ENCODE data around the gene FBXW5.

The FBXW5 gene

DNA sequence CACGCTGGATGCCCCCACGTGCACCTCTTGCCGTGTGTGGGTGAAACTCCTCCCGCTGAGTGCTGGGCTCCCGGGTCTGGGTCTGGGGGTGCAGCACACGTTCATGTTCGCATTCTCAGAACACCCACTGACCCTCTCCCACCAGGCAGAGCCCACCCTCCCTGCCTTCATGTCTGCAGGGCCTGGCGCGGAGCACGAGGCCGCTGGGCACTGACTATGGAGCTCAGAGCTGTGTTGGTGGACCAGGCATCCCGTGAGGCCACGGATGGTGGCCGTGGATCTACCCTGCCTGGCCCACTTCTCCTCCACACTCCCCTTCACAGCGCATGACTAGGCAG is 16.4 kb upstream of the FBXW5 start:
- Histone ChIP-seq H3K27ac (no peak overlapping the region), H3K9me3 (ENCODE audit: low read depth, low read length) (no peaks in the 10 kb centered on the region), H3K36me3 (ENCODE audit: insufficient read depth, low read length) (no peaks in the 10 kb centered on the region), H3K4me3 (no peak overlapping the region), H3K9ac (ENCODE audit: insufficient read length) (no peak overlapping the region)
- no peak for DNase-seq (ENCODE audit: low read depth, low spot score)
- no peak for TF ChIP-seq EZH2 (IDR thresholded peaks at IDR 0.05)
- no peak for TF ChIP-seq FOXP2 (optimal IDR thresholded peaks at IDR 0.05; ENCODE audit: control extremely low read depth, extremely low read length, insufficient read depth)
- TF ChIP-seq POLR2AphosphoS5 (IDR thresholded peaks at IDR 0.05; ENCODE audit: borderline replicate concordance, low read depth, low read length): no peak

GRCh38 chr9:136960212-136960937 is 15.8 kb upstream of the FBXW5 start:
- no peak for DNase-seq (ENCODE audit: low read depth, low spot score)
- no peak overlapping the region for H3K4me3 ChIP-seq
- no peak overlapping the region for H3K9ac ChIP-seq (ENCODE audit: insufficient read length)
- H3K27ac ChIP-seq: no peak overlapping the region
- H3K9me3 ChIP-seq (ENCODE audit: low read depth, low read length): no peaks in the 10 kb centered on the region
- no peaks in the 10 kb centered on the region for H3K36me3 ChIP-seq (ENCODE audit: insufficient read depth, low read length)
- TF ChIP-seq FOXP2 (optimal IDR thresholded peaks at IDR 0.05; ENCODE audit: control extremely low read depth, extremely low read length, insufficient read depth) (no peak), POLR2AphosphoS5 (IDR thresholded peaks at IDR 0.05; ENCODE audit: borderline replicate concordance, low read depth, low read length) (no peak), EZH2 (IDR thresholded peaks at IDR 0.05) (no peak)

GRCh38 chr9:136958898-136959850 is 14.6 kb upstream of the FBXW5 start:
- Histone ChIP-seq H3K36me3 (ENCODE audit: insufficient read depth, low read length) (no peaks in the 10 kb centered on the region), H3K9me3 (ENCODE audit: low read depth, low read length) (no peaks in the 10 kb centered on the region), H3K9ac (ENCODE audit: insufficient read length) (no peak overlapping the region), H3K4me3 (no peak overlapping the region), H3K27ac (no peak overlapping the region)
- no peak for TF ChIP-seq EZH2 (IDR thresholded peaks at IDR 0.05)
- TF ChIP-seq POLR2AphosphoS5 (IDR thresholded peaks at IDR 0.05; ENCODE audit: borderline replicate concordance, low read depth, low read length): no peak
- TF ChIP-seq FOXP2 (optimal IDR thresholded peaks at IDR 0.05; ENCODE audit: control extremely low read depth, extremely low read length, insufficient read depth): no peak
- DNase-seq (ENCODE audit: low read depth, low spot score): no peak

- Histone ChIP-seq H3K9ac (ENCODE audit: insufficient read length) (no peak overlapping the region), H3K9me3 (ENCODE audit: low read depth, low read length) (no peaks in the 10 kb centered on the region), H3K4me3 (no peak overlapping the region), H3K27ac (no peak overlapping the region), H3K36me3 (ENCODE audit: insufficient read depth, low read length) (no peaks in the 10 kb centered on the region)
- no peak for DNase-seq (ENCODE audit: low read depth, low spot score)
- TF ChIP-seq FOXP2 (optimal IDR thresholded peaks at IDR 0.05; ENCODE audit: control extremely low read depth, extremely low read length, insufficient read depth) (no peak), EZH2 (IDR thresholded peaks at IDR 0.05) (no peak)
Measured at GRCh38 chr9:136958473-136958872, 13.9 kb upstream of the FBXW5 start.

GRCh38 chr9:136957901-136958300 is 13.4 kb upstream of the FBXW5 start:
- no peak for DNase-seq (ENCODE audit: low read depth, low spot score)
- no peaks in the 10 kb centered on the region for H3K9me3 ChIP-seq (ENCODE audit: low read depth, low read length)
- no peak overlapping the region for H3K4me3 ChIP-seq
- H3K36me3 ChIP-seq (ENCODE audit: insufficient read depth, low read length): no peaks in the 10 kb centered on the region
- no peak overlapping the region for H3K27ac ChIP-seq
- TF ChIP-seq EZH2 (IDR thresholded peaks at IDR 0.05): no peak
- TF ChIP-seq FOXP2 (optimal IDR thresholded peaks at IDR 0.05; ENCODE audit: control extremely low read depth, extremely low read length, insufficient read depth): no peak
- no peak for TF ChIP-seq POLR2AphosphoS5 (IDR thresholded peaks at IDR 0.05; ENCODE audit: borderline replicate concordance, low read depth, low read length)
- H3K9ac ChIP-seq (ENCODE audit: insufficient read length): no peak overlapping the region

GRCh38 chr9:136957461-136957860 is 12.9 kb upstream of the FBXW5 start:
- no peak overlapping the region for H3K27ac ChIP-seq
- no peak overlapping the region for H3K4me3 ChIP-seq
- DNase-seq (ENCODE audit: low read depth, low spot score): no peak
- no peaks in the 10 kb centered on the region for H3K9me3 ChIP-seq (ENCODE audit: low read depth, low read length)
- no peak overlapping the region for H3K9ac ChIP-seq (ENCODE audit: insufficient read length)
- H3K36me3 ChIP-seq (ENCODE audit: insufficient read depth, low read length): no peaks in the 10 kb centered on the region
- no peak for TF ChIP-seq POLR2AphosphoS5 (IDR thresholded peaks at IDR 0.05; ENCODE audit: borderline replicate concordance, low read depth, low read length)
- no peak for TF ChIP-seq FOXP2 (optimal IDR thresholded peaks at IDR 0.05; ENCODE audit: control extremely low read depth, extremely low read length, insufficient read depth)
- no peak for TF ChIP-seq EZH2 (IDR thresholded peaks at IDR 0.05)

DNA sequence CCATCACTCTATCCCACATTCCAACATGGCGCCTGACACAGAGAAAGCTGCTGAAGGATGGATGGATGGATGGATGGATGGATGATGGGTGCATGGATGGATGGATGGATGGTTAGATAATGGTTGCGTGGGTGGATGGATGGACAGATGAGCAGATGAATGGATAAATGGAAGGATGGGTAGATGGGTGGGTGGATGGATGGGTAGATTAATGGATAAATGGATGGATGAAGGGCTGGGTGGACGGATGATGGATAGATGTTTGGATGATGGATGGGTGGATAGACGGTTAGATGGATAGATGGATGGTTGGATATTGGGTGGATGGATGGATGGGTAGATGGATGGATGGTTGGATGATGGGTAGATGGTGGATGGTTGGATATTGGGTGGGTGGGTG is 12.1 kb upstream of the FBXW5 start:
- no peak for TF ChIP-seq EZH2 (IDR thresholded peaks at IDR 0.05)
- no peak for TF ChIP-seq FOXP2 (optimal IDR thresholded peaks at IDR 0.05; ENCODE audit: control extremely low read depth, extremely low read length, insufficient read depth)
- TF ChIP-seq POLR2AphosphoS5 (IDR thresholded peaks at IDR 0.05; ENCODE audit: borderline replicate concordance, low read depth, low read length): no peak
- H3K9ac ChIP-seq (ENCODE audit: insufficient read length): no peak overlapping the region
- H3K4me3 ChIP-seq: no peak overlapping the region
- no peak overlapping the region for H3K27ac ChIP-seq
- H3K9me3 ChIP-seq (ENCODE audit: low read depth, low read length): no peaks in the 10 kb centered on the region
- no peaks in the 10 kb centered on the region for H3K36me3 ChIP-seq (ENCODE audit: insufficient read depth, low read length)
- DNase-seq (ENCODE audit: low read depth, low spot score): no peak

DNA sequence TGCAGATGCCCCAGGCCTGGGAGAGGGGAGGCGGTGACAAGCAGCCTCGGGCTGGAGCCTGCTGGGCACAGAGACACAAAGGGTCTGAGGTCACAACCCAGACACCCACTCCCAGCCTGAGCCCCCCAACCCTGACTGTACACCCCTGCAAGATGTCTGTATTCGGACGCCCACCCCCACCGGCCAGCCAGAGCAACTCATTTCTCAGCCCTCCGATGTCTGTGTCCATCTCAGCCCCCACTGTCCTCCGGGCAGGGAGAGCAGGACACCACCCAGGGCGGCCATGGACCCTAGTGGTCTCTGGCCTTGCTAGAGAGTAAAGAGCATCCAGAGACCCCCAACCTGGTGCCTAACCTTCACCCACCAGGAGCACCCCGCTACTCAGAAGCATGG is 11.4 kb upstream of the FBXW5 start:
- TF ChIP-seq EZH2 (IDR thresholded peaks at IDR 0.05): no peak
- TF ChIP-seq POLR2AphosphoS5 (IDR thresholded peaks at IDR 0.05; ENCODE audit: borderline replicate concordance, low read depth, low read length): no peak
- no peak for TF ChIP-seq FOXP2 (optimal IDR thresholded peaks at IDR 0.05; ENCODE audit: control extremely low read depth, extremely low read length, insufficient read depth)
- no peaks in the 10 kb centered on the region for H3K36me3 ChIP-seq (ENCODE audit: insufficient read depth, low read length)
- no peak overlapping the region for H3K9ac ChIP-seq (ENCODE audit: insufficient read length)
- no peaks in the 10 kb centered on the region for H3K9me3 ChIP-seq (ENCODE audit: low read depth, low read length)
- no peak for DNase-seq (ENCODE audit: low read depth, low spot score)
- H3K4me3 ChIP-seq: no peak overlapping the region
- no peak overlapping the region for H3K27ac ChIP-seq

Measured in SK-N-MC (cell line).